ENCODE results near the gene RAB23. TPM values are rescaled to one million over a fixed set of nuclear protein-coding genes. Genes with fewer than 3 reads are reported as not detected.

Gene RAB23
- total RNA-seq, 2 donors from 2014 or later: 21.0 to 29.8 TPM

GRCh38 chr6:57195457-57195856 lies 26.6 kb downstream of the RAB23 start:
- H3K27me3 Mint-ChIP-seq (ENCODE audit: insufficient read depth): no peaks in the 10 kb centered on the region
- Histone ChIP-seq H3K4me1 (ENCODE audit: control insufficient read depth, insufficient read depth, low read length) (peaks cover 4% of the 10 kb centered on the region), H3K27ac (ENCODE audit: low read depth, low read length) (no peak overlapping the region), H3K9me3 (ENCODE audit: control insufficient read depth, low read length) (no peaks in the 10 kb centered on the region), H3K9ac (ENCODE audit: extremely low read depth, low read length, poor library complexity, severe bottlenecking) (no peak overlapping the region), H3K36me3 (ENCODE audit: control insufficient read depth, insufficient read depth, low read length) (peaks cover 35% of the 10 kb centered on the region), H3K27me3 (ENCODE audit: control insufficient read depth, insufficient read depth, low read length, poor library complexity, severe bottlenecking) (no peaks in the 10 kb centered on the region), H3K4me3 (ENCODE audit: low read length) (no peak overlapping the region)
- WGBS, 2 experiments (ENCODE audit: insufficient coverage in 1 of 2, insufficient read length in 1 of 2): 89 to 91% methylated on average over 1 to 2 of the region's 2 CpGs
- TF ChIP-seq, protein P1, sequence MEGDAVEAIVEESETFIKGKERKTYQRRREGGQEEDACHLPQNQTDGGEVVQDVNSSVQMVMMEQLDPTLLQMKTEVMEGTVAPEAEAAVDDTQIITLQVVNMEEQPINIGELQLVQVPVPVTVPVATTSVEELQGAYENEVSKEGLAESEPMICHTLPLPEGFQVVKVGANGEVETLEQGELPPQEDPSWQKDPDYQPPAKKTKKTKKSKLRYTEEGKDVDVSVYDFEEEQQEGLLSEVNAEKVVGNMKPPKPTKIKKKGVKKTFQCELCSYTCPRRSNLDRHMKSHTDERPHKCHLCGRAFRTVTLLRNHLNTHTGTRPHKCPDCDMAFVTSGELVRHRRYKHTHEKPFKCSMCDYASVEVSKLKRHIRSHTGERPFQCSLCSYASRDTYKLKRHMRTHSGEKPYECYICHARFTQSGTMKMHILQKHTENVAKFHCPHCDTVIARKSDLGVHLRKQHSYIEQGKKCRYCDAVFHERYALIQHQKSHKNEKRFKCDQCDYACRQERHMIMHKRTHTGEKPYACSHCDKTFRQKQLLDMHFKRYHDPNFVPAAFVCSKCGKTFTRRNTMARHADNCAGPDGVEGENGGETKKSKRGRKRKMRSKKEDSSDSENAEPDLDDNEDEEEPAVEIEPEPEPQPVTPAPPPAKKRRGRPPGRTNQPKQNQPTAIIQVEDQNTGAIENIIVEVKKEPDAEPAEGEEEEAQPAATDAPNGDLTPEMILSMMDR (conservative IDR thresholded peaks at IDR 0.05): no peak
- no peak for DNase-seq
- H3K27ac Mint-ChIP-seq: no peak overlapping the region
- H3K4me1 Mint-ChIP-seq: peaks cover 14% of the 10 kb centered on the region
- H3K36me3 Mint-ChIP-seq (ENCODE audit: low read depth): peaks cover 38% of the 10 kb centered on the region
- H3K4me3 Mint-ChIP-seq: no peak overlapping the region
- H3K9me3 Mint-ChIP-seq: no peaks in the 10 kb centered on the region

GRCh38 chr6:57193177-57193576 lies 28.9 kb downstream of the RAB23 start:
- Mint-ChIP-seq H3K27me3 (ENCODE audit: insufficient read depth) (no peaks in the 10 kb centered on the region), H3K36me3 (ENCODE audit: low read depth) (peaks cover 37% of the 10 kb centered on the region), H3K4me1 (no peaks in the 10 kb centered on the region), H3K4me3 (no peak overlapping the region), H3K27ac (no peak overlapping the region), H3K9me3 (no peaks in the 10 kb centered on the region)
- Histone ChIP-seq H3K9ac (ENCODE audit: extremely low read depth, low read length, poor library complexity, severe bottlenecking) (no peak overlapping the region), H3K4me3 (ENCODE audit: low read length) (no peak overlapping the region), H3K9me3 (ENCODE audit: control insufficient read depth, low read length) (no peaks in the 10 kb centered on the region), H3K27ac (ENCODE audit: low read depth, low read length) (no peak overlapping the region), H3K4me1 (ENCODE audit: control insufficient read depth, insufficient read depth, low read length) (no peaks in the 10 kb centered on the region), H3K27me3 (ENCODE audit: control insufficient read depth, insufficient read depth, low read length, poor library complexity, severe bottlenecking) (no peaks in the 10 kb centered on the region), H3K36me3 (ENCODE audit: control insufficient read depth, insufficient read depth, low read length) (peaks cover 47% of the 10 kb centered on the region)
- no peak for DNase-seq
- TF ChIP-seq, protein P1 (conservative IDR thresholded peaks at IDR 0.05): no peak

DNA sequence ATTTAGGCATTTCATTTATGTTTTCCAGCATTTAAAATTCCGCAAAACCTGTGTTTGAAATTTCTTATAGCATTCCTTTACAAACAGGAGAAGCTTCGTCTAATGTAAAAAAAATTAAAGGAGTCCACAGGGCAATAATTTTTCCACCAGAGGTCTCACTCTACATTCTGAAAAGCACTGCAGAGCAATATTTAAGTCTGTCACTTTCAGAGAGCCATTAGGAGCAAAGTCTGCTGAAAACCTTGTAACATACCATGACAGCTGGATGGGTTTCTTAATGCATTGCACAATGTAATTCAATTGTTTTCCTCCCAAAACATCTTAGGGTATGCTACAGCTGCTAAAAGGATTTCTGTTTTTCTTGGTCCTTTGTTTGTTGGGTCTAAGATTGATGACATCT lies 32.0 kb downstream of the RAB23 start:
- peaks cover 71% of the 10 kb centered on the region for H3K36me3 ChIP-seq (ENCODE audit: control insufficient read depth, insufficient read depth, low read length)
- Mint-ChIP-seq H3K4me3 (no peak overlapping the region), H3K4me1 (no peaks in the 10 kb centered on the region), H3K27me3 (ENCODE audit: insufficient read depth) (no peaks in the 10 kb centered on the region), H3K27ac (no peak overlapping the region), H3K9me3 (no peaks in the 10 kb centered on the region), H3K36me3 (ENCODE audit: low read depth) (peaks cover 34% of the 10 kb centered on the region)
- no peaks in the 10 kb centered on the region for H3K4me1 ChIP-seq (ENCODE audit: control insufficient read depth, insufficient read depth, low read length)
- TF ChIP-seq, protein P1 (conservative IDR thresholded peaks at IDR 0.05): peak; percentile 35
- H3K27me3 ChIP-seq (ENCODE audit: control insufficient read depth, insufficient read depth, low read length, poor library complexity, severe bottlenecking): no peaks in the 10 kb centered on the region
- H3K9me3 ChIP-seq (ENCODE audit: control insufficient read depth, low read length): no peaks in the 10 kb centered on the region
- no peak overlapping the region for H3K27ac ChIP-seq (ENCODE audit: low read depth, low read length)
- H3K9ac ChIP-seq (ENCODE audit: extremely low read depth, low read length, poor library complexity, severe bottlenecking): no peak overlapping the region
- DNase-seq: no peak
- 100% methylated on average over 1 to 2 of the region's 2 CpGs for WGBS, 2 experiments (ENCODE audit: insufficient coverage in 1 of 2, insufficient read length in 1 of 2)
- no peak overlapping the region for H3K4me3 ChIP-seq (ENCODE audit: low read length)

All from endodermal cell (in vitro differentiated cells).